Spinal cord (tissue), 10 donors: Measurements from ENCODE around the gene CBL. TPM values are rescaled to one million over a fixed set of nuclear protein-coding genes. Genes with fewer than 3 reads are reported as not detected.

Source experiments
- DNase-seq, 6 donors: peaks; one replicate each; pipeline versions ENCODE4 v3.0.0 to v3.0.0-alpha.2; 2013 to 2015; ENCODE audit warnings: low spot score in 6 of 6, low read depth in 4 of 6
- H3K27ac ChIP-seq: one replicate; pipeline ENCODE4 v1.5.1; 2013; ENCODE audit warnings: low read depth, low read length, control low read depth
- H3K27me3 ChIP-seq: one replicate; pipeline ENCODE4 v1.6.1; 2013; ENCODE audit warnings: low read length; ENCODE audit not compliant: control insufficient read depth, insufficient read depth
- H3K36me3 ChIP-seq: one replicate; pipeline ENCODE4 v1.6.1; 2013; ENCODE audit warnings: low read length; ENCODE audit not compliant: control insufficient read depth, insufficient read depth
- H3K4me1 ChIP-seq: one replicate; pipeline ENCODE4 v1.6.1; 2013; ENCODE audit warnings: low read length; ENCODE audit not compliant: control insufficient read depth, insufficient read depth
- H3K4me3 ChIP-seq: one replicate; pipeline ENCODE4 v1.5.1; 2013; ENCODE audit warnings: low read depth, low read length, control low read depth
- H3K9me3 ChIP-seq: one replicate; pipeline ENCODE4 v1.6.1; 2013; ENCODE audit warnings: low read length; ENCODE audit not compliant: control insufficient read depth, insufficient read depth
- WGBS: methylation state at CpG from one replicate; pipeline ENCODE4 v1.1.5; 2013; ENCODE audit warnings: missing lambda C conversion rate; ENCODE audit not compliant: insufficient coverage; 5-methylcytosine and 5-hydroxymethylcytosine counted together
- polyA plus RNA-seq, 2 donors: library from polyadenylated mRNA; unstranded; fragments of 120-200 nt; gene quantifications; one replicate each; pipeline ENCODE4 v1.2.1, GENCODE V29; 2013; ENCODE audit not compliant: insufficient read length in 2 of 2
- total RNA-seq, 2 donors: library from RNA; depleted of rRNA in 1 of 2; stranded (reverse); fragments of 120-200 nt in 1 of 2; fragments of >200 nt in 1 of 2; gene quantifications; one replicate each; pipeline versions ENCODE4 v1.2.3 to v1.2.4, GENCODE V29; 2013 to 2014
- donor health status: healthy.

Gene CBL
- total and polyA plus RNA-seq, 4 donors = 13.4 to 37.4 (median 22.3) TPM

- DNase-seq = no peak
Measured at GRCh38 chr11:119319700-119320239, 113.6 kb downstream of the CBL start.

GRCh38 chr11:119320240-119320775, 114.2 kb downstream of the CBL start:
- Histone ChIP-seq H3K27me3 (peaks cover 15% of the 10 kb centered on the region), H3K36me3 (no peaks in the 10 kb centered on the region), H3K4me3 (peak overlapping the region; percentile 47), H3K9me3 (no peaks in the 10 kb centered on the region), H3K27ac (peak overlapping the region; percentile 93), H3K4me1 (peaks cover 70% of the 10 kb centered on the region)
- WGBS = 16% methylated on average over 7 of the region's 17 CpGs
- DNase-seq = peak in 2 of 6 donors; percentile 61 to 82

More at GRCh38 chr11:119319700-119320239, 113.6 kb downstream of the CBL start:
- Histone ChIP-seq H3K27me3 (peaks cover 20% of the 10 kb centered on the region), H3K36me3 (peaks cover 4% of the 10 kb centered on the region), H3K27ac (peak overlapping the region; percentile 93), H3K4me1 (peaks cover 75% of the 10 kb centered on the region), H3K9me3 (no peaks in the 10 kb centered on the region), H3K4me3 (no peak overlapping the region)
- WGBS = 59% methylated on average over 10 of the region's 11 CpGs

- WGBS = 2% methylated on average over 54 of the region's 60 CpGs
- H3K27me3 ChIP-seq = peaks cover 8% of the 10 kb centered on the region
- no peaks in the 10 kb centered on the region for H3K36me3 ChIP-seq
- H3K4me1 ChIP-seq = peaks cover 64% of the 10 kb centered on the region
- peak overlapping the region; percentile 93 for H3K27ac ChIP-seq
- H3K9me3 ChIP-seq = no peaks in the 10 kb centered on the region
- peak in 2 of 6 donors; percentile 58 to 74 for DNase-seq
- peak overlapping the region; percentile 47 for H3K4me3 ChIP-seq
Measured at GRCh38 chr11:119320776-119321524, 114.8 kb downstream of the CBL start.

- peak overlapping the region; percentile 52 for H3K27ac ChIP-seq
- H3K36me3 ChIP-seq = no peaks in the 10 kb centered on the region
- no peak overlapping the region for H3K4me3 ChIP-seq
- H3K27me3 ChIP-seq = peaks cover 1% of the 10 kb centered on the region
- H3K9me3 ChIP-seq = no peaks in the 10 kb centered on the region
- peaks cover 51% of the 10 kb centered on the region for H3K4me1 ChIP-seq
- no peak for DNase-seq
- 97% methylated on average over 3 of the region's 6 CpGs for WGBS
Measured at GRCh38 chr11:119322360-119322739, 116.2 kb downstream of the CBL start.

GRCh38 chr11:119322921-119323531, 116.9 kb downstream of the CBL start:
- no peak overlapping the region for H3K4me3 ChIP-seq
- H3K27ac ChIP-seq = no peak overlapping the region
- no peaks in the 10 kb centered on the region for H3K9me3 ChIP-seq
- WGBS = 83% methylated on average over 11 of the region's 20 CpGs
- H3K36me3 ChIP-seq = no peaks in the 10 kb centered on the region
- H3K27me3 ChIP-seq = no peaks in the 10 kb centered on the region
- DNase-seq = no peak
- H3K4me1 ChIP-seq = peaks cover 44% of the 10 kb centered on the region

- Histone ChIP-seq H3K36me3 (no peaks in the 10 kb centered on the region), H3K4me1 (peaks cover 39% of the 10 kb centered on the region), H3K9me3 (no peaks in the 10 kb centered on the region), H3K4me3 (no peak overlapping the region), H3K27ac (no peak overlapping the region), H3K27me3 (no peaks in the 10 kb centered on the region)
- DNase-seq = peak in 2 of 6 donors; percentile 85 to 89
- WGBS = 10% methylated on average over 6 of the region's 8 CpGs
Measured at GRCh38 chr11:119323532-119324033, 117.4 kb downstream of the CBL start.

GRCh38 chr11:119324189-119324588, 118.0 kb downstream of the CBL start:
- Histone ChIP-seq H3K4me3 (no peak overlapping the region), H3K4me1 (peaks cover 33% of the 10 kb centered on the region), H3K36me3 (no peaks in the 10 kb centered on the region), H3K27ac (no peak overlapping the region), H3K9me3 (no peaks in the 10 kb centered on the region), H3K27me3 (no peaks in the 10 kb centered on the region)
- DNase-seq = peak in 1 of 6 donors; percentile 12
- 41% methylated on average over 4 of the region's 4 CpGs for WGBS

GRCh38 chr11:119329320-119329719, 123.2 kb downstream of the CBL start:
- Histone ChIP-seq H3K4me1 (peaks cover 3% of the 10 kb centered on the region), H3K27me3 (no peaks in the 10 kb centered on the region), H3K9me3 (no peaks in the 10 kb centered on the region), H3K36me3 (no peaks in the 10 kb centered on the region), H3K4me3 (no peak overlapping the region), H3K27ac (no peak overlapping the region)
- no CpG with 5 or more reads among the region's 2 CpGs for WGBS
- no peak for DNase-seq

- Histone ChIP-seq H3K27me3 (no peaks in the 10 kb centered on the region), H3K9me3 (no peaks in the 10 kb centered on the region), H3K27ac (no peak overlapping the region), H3K4me1 (peaks cover 10% of the 10 kb centered on the region), H3K36me3 (peaks cover under 1% of the 10 kb centered on the region), H3K4me3 (no peak overlapping the region)
- no peak for DNase-seq
- WGBS = 83% methylated on average over 1 of the region's 1 CpG
Measured at GRCh38 chr11:119330237-119330636, 124.1 kb downstream of the CBL start.
